Fibroblast of upper back skin (primary cell): ENCODE results near the gene MRPS18C.
"Not testable (repeated sequence)": the region's sequence is repeated elsewhere in the genome, so short reads cannot be mapped to it uniquely, and the experiment has no call there.

Experiments used
- DNase-seq: peaks from one replicate; pipeline ENCODE4 v3.0.0-alpha.2; 2013

The MRPS18C gene

GRCh38 chr4:83501671-83502070 is 45.8 kb downstream of the MRPS18C start:
- DNase-seq, result not testable (repeated sequence)

GRCh38 chr4:83503974-83504373 is 48.1 kb downstream of the MRPS18C start:
- no peak for DNase-seq

- DNase-seq, result no peak
These were observed 48.6 kb downstream of the MRPS18C start for GRCh38 chr4:83504503-83504902.

GRCh38 chr4:83504996-83505395 is 49.1 kb downstream of the MRPS18C start:
- DNase-seq, result no peak

GRCh38 chr4:83509156-83509585 is 53.3 kb downstream of the MRPS18C start:
- peak; percentile 53 for DNase-seq

- DNase-seq, result no peak
These were observed 54.6 kb downstream of the MRPS18C start for GRCh38 chr4:83510442-83510841.
